H9 (cell line): ENCODE results near the gene CABCOCO1. TPM values are rescaled to one million over a fixed set of nuclear protein-coding genes. Genes with fewer than 3 reads are reported as not detected.

Experiments
- DNase-seq: peaks from one replicate; pipeline ENCODE4 v3.0.0-alpha.2; 2017
- H2AFZ ChIP-seq: one replicate; pipeline ENCODE4 v1.6.1; 2013; ENCODE audit warnings: mild to moderate bottlenecking, low read length, control low read depth, moderate library complexity
- H2AK5ac ChIP-seq: 2 replicates; pipeline ENCODE4 v1.6.1; 2013; ENCODE audit warnings: low read length, control low read depth, mixed read lengths; ENCODE audit not compliant: insufficient read length
- H2BK120ac ChIP-seq: one replicate; pipeline ENCODE4 v1.6.1; 2013; ENCODE audit warnings: low read depth, mild to moderate bottlenecking, low read length, control low read depth, inconsistent platforms; ENCODE audit not compliant: poor library complexity, severe bottlenecking
- H2BK12ac ChIP-seq: 2 replicates; pipeline ENCODE4 v1.6.1; 2013; ENCODE audit warnings: low read length, control low read depth, mixed read lengths, low read depth; ENCODE audit not compliant: insufficient read length
- H2BK15ac ChIP-seq: 2 replicates; pipeline ENCODE4 v1.6.1; 2013; ENCODE audit warnings: low read depth, low read length, control low read depth
- H2BK20ac ChIP-seq: one replicate; pipeline ENCODE4 v1.6.1; 2013; ENCODE audit warnings: low read depth, mild to moderate bottlenecking, low read length, control low read depth, inconsistent platforms; ENCODE audit not compliant: poor library complexity, severe bottlenecking
- H2BK5ac ChIP-seq: 2 replicates; pipeline ENCODE4 v1.6.1; 2013; ENCODE audit warnings: low read length, control low read depth, mixed read lengths; ENCODE audit not compliant: insufficient read length
- H3K14ac ChIP-seq: 2 replicates; pipeline ENCODE4 v1.6.1; 2013; ENCODE audit warnings: low read length, control low read depth; ENCODE audit not compliant: insufficient read depth
- H3K18ac ChIP-seq: 2 replicates; pipeline ENCODE4 v1.6.1; 2013; ENCODE audit warnings: low read depth, mild to moderate bottlenecking, mixed read lengths, low read length, control low read depth; ENCODE audit not compliant: insufficient read length
- H3K23ac ChIP-seq: 2 replicates; pipeline ENCODE4 v1.6.1; 2013; ENCODE audit warnings: low read length, control low read depth, mixed read lengths, low read depth; ENCODE audit not compliant: insufficient read length
- H3K23me2 ChIP-seq: 2 replicates; pipeline ENCODE4 v1.6.1; 2013; ENCODE audit warnings: low read depth, mild to moderate bottlenecking, mixed read lengths, low read length, control low read depth; ENCODE audit not compliant: insufficient read length, poor library complexity, severe bottlenecking
- H3K27ac ChIP-seq: 2 replicates; pipeline ENCODE4 v1.5.1; 2013; ENCODE audit warnings: low read length, control low read depth, mixed read lengths, low read depth; ENCODE audit not compliant: insufficient read length
- H3K27me3 ChIP-seq: 2 replicates; pipeline ENCODE4 v1.6.1; 2013; ENCODE audit warnings: low read length, control low read depth, inconsistent platforms; ENCODE audit not compliant: insufficient read depth
- H3K4ac ChIP-seq: 2 replicates; pipeline ENCODE4 v1.6.1; 2013; ENCODE audit warnings: low read depth, mild to moderate bottlenecking, control low read depth, inconsistent platforms, low read length, moderate library complexity
- H3K4me1 ChIP-seq: 2 replicates; pipeline ENCODE4 v1.6.1; 2013; ENCODE audit warnings: low read length, control low read depth, inconsistent platforms; ENCODE audit not compliant: insufficient read depth
- H3K4me2 ChIP-seq: 2 replicates; pipeline ENCODE4 v1.6.1; 2013; ENCODE audit warnings: low read length, control low read depth, mixed read lengths; ENCODE audit not compliant: insufficient read length, insufficient read depth
- H3K56ac ChIP-seq: 2 replicates; pipeline ENCODE4 v1.6.1; 2013; ENCODE audit warnings: low read depth, mild to moderate bottlenecking, mixed read lengths, low read length, control low read depth; ENCODE audit not compliant: insufficient read length
- H3K79me1 ChIP-seq: 2 replicates; pipeline ENCODE4 v1.6.1; 2013; ENCODE audit warnings: low read depth, mild to moderate bottlenecking, moderate library complexity, low read length, control low read depth, inconsistent platforms; ENCODE audit not compliant: insufficient read depth, poor library complexity, severe bottlenecking
- H3K79me2 ChIP-seq: 2 replicates; pipeline ENCODE4 v1.6.1; 2013; ENCODE audit warnings: low read length, control low read depth, inconsistent platforms; ENCODE audit not compliant: insufficient read depth
- H3K9ac ChIP-seq: 2 replicates; pipeline ENCODE4 v1.6.1; 2013; ENCODE audit warnings: low read length, control low read depth, mixed read lengths; ENCODE audit not compliant: insufficient read length; ENCODE audit errors: extremely low read depth
- H3K9me3 ChIP-seq: one replicate; pipeline ENCODE4 v1.6.1; 2013; ENCODE audit warnings: low read depth, low read length, inconsistent platforms; ENCODE audit not compliant: control insufficient read depth
- H3T11ph ChIP-seq: one replicate; pipeline ENCODE4 v1.6.1; 2013; ENCODE audit warnings: mild to moderate bottlenecking, low read length, control low read depth, inconsistent platforms
- H4K20me1 ChIP-seq: one replicate; pipeline ENCODE4 v1.6.1; 2013; ENCODE audit not compliant: control insufficient read depth, insufficient read length, insufficient read depth
- H4K5ac ChIP-seq: 2 replicates; pipeline ENCODE4 v1.6.1; 2013; ENCODE audit warnings: low read depth, mild to moderate bottlenecking, mixed read lengths, low read length, control low read depth; ENCODE audit not compliant: insufficient read length
- H4K8ac ChIP-seq: replicated peaks from 2 replicates; pipeline ENCODE4 v1.6.1; 2013; ENCODE audit warnings: low read length, control low read depth, mixed read lengths, low read depth; ENCODE audit not compliant: insufficient read length
- H4K91ac ChIP-seq: 2 replicates; pipeline ENCODE4 v1.6.1; 2013; ENCODE audit warnings: low read depth, mild to moderate bottlenecking, moderate library complexity, mixed read lengths, low read length, control low read depth; ENCODE audit not compliant: insufficient read length
- H3K27ac Mint-ChIP-seq, 3 experiments: 2 replicates in 2 of 3; 3 replicates in 1 of 3; pipeline ENCODE4 v1.8.0; 2020 to 2021; ENCODE audit warnings: mixed read lengths in 3 of 3, mild to moderate bottlenecking in 1 of 3, moderate library complexity in 1 of 3
- H3K27me3 Mint-ChIP-seq: 2 replicates; pipeline ENCODE4 v1.8.0; 2021; ENCODE audit warnings: low read depth, mild to moderate bottlenecking, moderate library complexity, mixed read lengths
- H3K36me3 Mint-ChIP-seq, 3 experiments: 2 replicates in 2 of 3; 3 replicates in 1 of 3; pipeline ENCODE4 v1.8.0; 2020 to 2021; ENCODE audit warnings: low read depth in 3 of 3, mixed read lengths in 3 of 3; ENCODE audit not compliant: insufficient read depth in 1 of 3
- H3K4me1 Mint-ChIP-seq, 2 experiments: 2 replicates each; pipeline ENCODE4 v1.8.0; 2020; ENCODE audit warnings: mixed read lengths in 2 of 2
- H3K4me3 Mint-ChIP-seq, 2 experiments: 2 replicates in 1 of 2; 3 replicates in 1 of 2; pipeline ENCODE4 v1.8.0; 2020 to 2021; ENCODE audit warnings: mild to moderate bottlenecking in 2 of 2, mixed read lengths in 2 of 2, moderate library complexity in 1 of 2
- H3K9me3 Mint-ChIP-seq, 2 experiments: 2 replicates in 1 of 2; 3 replicates in 1 of 2; pipeline ENCODE4 v1.8.0; 2020; ENCODE audit warnings: mild to moderate bottlenecking in 2 of 2, mixed read lengths in 2 of 2, moderate library complexity in 1 of 2
- CTCF ChIP-seq: fragments of 200-600 bp; sonication (generic); conservative IDR thresholded peaks from 3 replicates; pipeline ENCODE4 v1.8.0; 2021; ENCODE audit warnings: antibody characterized with exemption, mild to moderate bottlenecking
- total RNA-seq: library from RNA; stranded (reverse); gene quantifications from 2 replicates; pipeline ENCODE4 v1.2.1, GENCODE V29; 2021

The CABCOCO1 gene
- total RNA-seq, 1 experiment from 2014 or later: not detected

DNA sequence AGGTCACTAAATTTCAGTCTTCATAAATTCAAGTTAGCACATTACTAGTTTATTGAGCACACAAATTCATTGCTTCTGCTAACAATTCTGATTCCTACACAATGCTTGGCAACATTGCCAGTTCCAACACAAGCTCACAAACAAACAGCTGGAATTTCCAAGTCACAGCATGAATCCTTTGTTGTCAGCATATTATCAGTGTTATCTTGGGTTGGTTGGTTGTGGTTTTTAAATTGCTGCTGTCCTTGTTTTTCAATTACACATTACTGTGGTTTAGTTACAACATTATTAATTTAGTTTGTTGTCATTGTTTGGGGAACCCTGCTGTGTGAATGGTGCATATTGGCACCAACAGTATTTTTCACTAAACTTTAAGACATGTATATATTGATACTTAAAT is 152.8 kb downstream of the CABCOCO1 start:
- Histone ChIP-seq H3K9ac (no peak overlapping the region), H3K4me2 (no peak overlapping the region), H2BK120ac (no peak overlapping the region), H3K14ac (no peak overlapping the region), H3K4ac (no peak overlapping the region), H3K23me2 (no peaks in the 10 kb centered on the region), H2AFZ (no peak overlapping the region), H2BK15ac (no peak overlapping the region), H2BK12ac (no peak overlapping the region), H4K5ac (no peak overlapping the region), H3K27me3 (no peaks in the 10 kb centered on the region), H2BK20ac (no peak overlapping the region), H3K18ac (no peak overlapping the region), H4K8ac (no peak overlapping the region), H3K56ac (no peak overlapping the region), H4K20me1 (no peaks in the 10 kb centered on the region), H3T11ph (no peak overlapping the region), H3K9me3 (no peaks in the 10 kb centered on the region), H3K79me1 (no peaks in the 10 kb centered on the region), H3K27ac (no peak overlapping the region), H2AK5ac (no peak overlapping the region), H3K4me1 (no peaks in the 10 kb centered on the region), H3K79me2 (no peaks in the 10 kb centered on the region), H4K91ac (no peak overlapping the region), H2BK5ac (no peak overlapping the region), H3K23ac (no peak overlapping the region)
- Mint-ChIP-seq H3K27ac (no peak overlapping the region), H3K27me3 (peaks cover 6% of the 10 kb centered on the region), H3K9me3 (no peaks in the 10 kb centered on the region; a peak in 1 of 5 replicates), H3K36me3 (no peaks in the 10 kb centered on the region), H3K4me3 (no peak overlapping the region), H3K4me1 (no peaks in the 10 kb centered on the region)
- DNase-seq: no peak
- TF ChIP-seq CTCF: no peak

Other genes starting within 250 kb of the CABCOCO1 start
- gene TMEM26, start 209.5 kb upstream of the CABCOCO1 start, total RNA-seq: 0.09 and 0.15 TPM in 2 replicates
- 0.04 and 0.11 TPM in 2 replicates for gene ARID5B, start 238.8 kb downstream of the CABCOCO1 start, total RNA-seq